HG03139 (cell line): ENCODE measurements around the gene DNAJC6.

Source experiments
- ATAC-seq: cut with Tn5 transposase; IDR thresholded peaks from one replicate; pipeline ENCODE4 v1.9.1; 2021; ENCODE audit not compliant: unreplicated experiment

Gene DNAJC6

DNA sequence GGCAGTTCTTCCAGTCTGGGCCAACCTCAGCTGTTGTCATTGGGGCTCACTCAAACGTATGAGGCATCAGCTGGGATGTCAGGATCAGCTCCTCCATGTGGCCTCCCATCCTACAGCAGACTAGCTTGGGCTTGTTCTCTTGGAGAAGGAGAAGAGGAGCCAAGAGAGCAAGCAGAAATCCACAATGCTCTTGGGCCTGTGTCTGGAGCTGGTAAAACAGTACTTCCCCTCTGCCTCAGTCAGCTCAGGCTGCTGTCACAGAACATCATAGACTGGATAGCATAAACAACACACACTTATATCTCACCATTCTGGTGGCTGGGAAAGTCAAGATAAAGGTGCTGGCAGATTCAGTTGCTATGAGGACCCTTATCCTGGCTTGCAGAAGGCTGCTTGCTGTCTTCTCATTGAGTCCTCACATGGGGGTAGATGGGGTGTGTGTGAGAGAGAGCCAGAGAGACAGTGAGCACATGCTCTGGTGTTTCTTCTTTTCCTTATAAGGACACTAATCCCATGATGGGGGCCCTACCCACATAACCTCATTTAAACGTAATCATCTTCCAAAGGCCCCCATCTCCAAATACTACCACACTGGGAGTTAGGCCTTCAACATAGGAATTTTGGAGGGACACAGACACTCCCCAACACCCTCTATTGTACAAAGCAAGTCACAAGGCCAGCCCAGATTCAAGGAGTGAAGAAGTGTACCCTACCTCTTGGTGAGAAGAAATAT lies 16.3 kb upstream of the DNAJC6 start:
- ATAC-seq: no peak

DNA sequence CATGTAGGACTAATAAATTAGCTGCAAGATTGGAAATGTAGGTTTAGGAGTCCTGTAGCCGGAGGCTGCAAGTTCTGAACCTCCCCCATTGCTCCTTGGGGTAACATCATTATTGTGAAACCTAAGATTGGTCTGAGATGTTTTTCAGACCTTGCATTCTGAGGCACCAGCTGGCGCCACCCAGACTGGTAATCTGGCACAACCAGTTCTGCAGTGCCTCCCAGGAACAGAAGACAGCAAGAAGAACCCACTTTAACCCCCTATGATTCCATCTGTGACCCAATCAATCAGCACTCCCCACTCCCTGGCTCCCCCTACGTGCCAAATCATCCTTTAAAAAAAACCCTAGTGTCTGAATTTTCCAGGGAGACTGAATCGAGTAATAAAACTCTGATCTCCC lies 11.6 kb upstream of the DNAJC6 start:
- ATAC-seq: no peak

DNA sequence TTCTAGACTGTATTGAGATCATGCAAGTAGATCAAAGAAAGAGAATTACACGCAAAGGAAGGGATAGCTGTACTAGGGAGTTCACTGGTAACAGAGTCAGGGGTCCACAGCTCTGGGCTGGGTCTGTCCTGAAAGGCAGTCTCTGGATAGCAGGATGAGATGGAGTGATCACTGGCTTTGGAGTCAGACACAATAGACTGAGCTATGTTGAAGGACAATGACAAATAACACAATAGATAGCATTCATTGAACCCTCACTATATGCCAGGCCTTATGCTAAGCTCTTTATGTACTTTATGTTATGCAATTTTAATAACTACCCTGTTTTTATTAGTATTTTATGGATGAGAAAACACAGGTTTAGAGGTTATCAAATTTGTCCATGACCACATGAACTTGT lies 10.0 kb upstream of the DNAJC6 start:
- ATAC-seq: no peak

- ATAC-seq: no peak
Observed at GRCh38 chr1:65308781-65309303, 501 bp upstream of the DNAJC6 start.

DNA sequence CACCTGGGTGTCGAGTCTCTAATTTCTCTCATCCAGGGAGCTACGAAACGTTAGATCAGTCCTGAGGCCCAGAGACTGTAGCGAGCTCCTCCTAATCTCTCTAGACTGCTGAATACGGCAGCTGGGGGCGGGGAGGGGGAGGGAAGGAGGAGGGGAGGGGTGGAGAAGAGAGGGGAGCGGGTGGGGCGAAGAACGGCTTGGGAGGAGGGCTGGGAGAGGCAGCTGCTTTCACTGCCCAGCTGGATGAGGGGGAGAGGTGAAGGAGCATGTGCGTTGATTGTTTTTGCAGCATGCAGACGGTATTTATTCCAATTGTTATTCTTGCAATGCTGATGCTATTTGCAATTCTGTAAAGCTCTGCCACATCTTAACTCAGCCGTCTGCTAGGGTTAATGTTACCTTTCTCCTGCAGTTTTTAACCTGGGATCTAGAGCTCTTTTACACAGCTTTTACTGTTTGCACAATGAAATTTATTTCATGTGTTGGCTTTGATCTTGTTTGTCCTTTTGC lies 790 bp downstream of the DNAJC6 start:
- ATAC-seq: no peak

DNA sequence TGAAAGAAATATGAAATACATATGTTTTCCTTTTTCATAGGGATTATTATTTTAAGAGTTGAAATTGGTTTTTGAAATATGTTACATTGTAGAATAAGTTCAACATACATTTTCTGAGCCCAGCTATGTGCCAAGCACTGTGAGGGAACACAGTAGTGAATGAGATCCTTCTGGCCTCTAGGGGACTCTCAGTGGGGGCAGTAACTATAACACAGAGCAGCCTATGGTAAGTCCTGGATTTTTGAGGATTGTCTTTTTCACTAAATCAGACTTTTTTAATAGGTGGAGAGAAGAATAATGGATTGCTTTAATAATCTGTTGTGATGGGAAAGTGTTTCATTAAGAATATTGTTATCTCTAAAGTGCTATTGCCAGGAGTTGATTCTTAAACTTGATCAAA lies 2.4 kb downstream of the DNAJC6 start:
- no peak for ATAC-seq

- ATAC-seq: no peak
Observed at GRCh38 chr1:65316233-65316632, 6.9 kb downstream of the DNAJC6 start.

DNA sequence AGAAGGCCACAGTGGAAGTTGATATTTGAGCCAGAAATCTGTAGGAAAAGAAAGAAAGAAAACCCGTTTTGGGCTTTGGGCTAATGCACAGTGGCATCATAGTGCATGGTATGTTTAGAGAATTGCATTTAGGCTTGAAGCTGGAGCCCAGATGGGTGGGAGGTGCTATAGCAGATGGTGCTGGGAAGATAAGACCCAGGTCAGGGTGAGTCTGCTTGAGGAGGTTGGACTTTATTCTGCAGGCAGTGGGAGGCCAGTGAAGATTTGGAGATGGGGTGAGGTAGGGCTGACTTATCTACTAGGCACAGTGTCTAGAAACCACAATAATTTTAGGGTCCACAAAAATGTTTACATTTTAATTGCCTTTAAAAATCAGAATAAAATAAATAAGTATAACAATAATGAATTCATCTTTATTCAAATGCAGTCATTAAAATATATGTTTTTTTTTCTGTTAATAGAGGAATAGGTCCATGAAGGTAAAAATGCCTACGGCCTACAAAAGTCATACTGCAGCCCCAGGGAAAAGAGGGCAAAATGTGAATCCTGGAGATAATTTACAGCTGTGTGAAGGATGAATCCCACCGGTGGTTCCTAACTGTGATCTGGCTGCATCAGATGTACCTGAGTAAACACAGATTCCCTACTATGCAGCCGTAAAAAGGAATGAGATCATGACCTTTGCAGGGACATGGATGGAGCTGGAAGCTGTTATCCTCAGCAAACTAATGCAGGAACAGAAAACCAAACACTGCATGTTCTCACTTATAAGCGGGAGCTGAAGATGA lies 8.7 kb downstream of the DNAJC6 start:
- ATAC-seq: no peak

DNA sequence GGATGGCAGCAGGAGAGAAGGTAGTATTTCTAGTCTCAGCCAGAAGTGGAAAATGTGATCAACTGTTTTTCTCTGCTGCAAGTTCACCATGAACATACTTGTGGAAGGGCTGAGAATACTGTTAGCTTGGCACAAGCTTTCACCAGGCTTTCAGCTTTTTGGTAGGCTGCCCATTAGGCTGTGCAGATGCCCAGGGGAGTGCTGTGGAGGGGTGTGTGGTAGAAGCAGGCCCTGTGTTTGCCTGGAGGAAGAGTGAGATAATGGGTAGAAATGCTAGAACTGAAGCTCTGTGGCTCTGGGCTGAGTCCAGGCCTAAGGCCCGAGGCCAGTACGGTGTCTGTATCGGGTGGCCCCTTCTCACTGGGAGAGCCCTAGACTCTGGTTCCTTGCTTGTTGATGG lies 9.8 kb downstream of the DNAJC6 start:
- ATAC-seq: no peak

DNA sequence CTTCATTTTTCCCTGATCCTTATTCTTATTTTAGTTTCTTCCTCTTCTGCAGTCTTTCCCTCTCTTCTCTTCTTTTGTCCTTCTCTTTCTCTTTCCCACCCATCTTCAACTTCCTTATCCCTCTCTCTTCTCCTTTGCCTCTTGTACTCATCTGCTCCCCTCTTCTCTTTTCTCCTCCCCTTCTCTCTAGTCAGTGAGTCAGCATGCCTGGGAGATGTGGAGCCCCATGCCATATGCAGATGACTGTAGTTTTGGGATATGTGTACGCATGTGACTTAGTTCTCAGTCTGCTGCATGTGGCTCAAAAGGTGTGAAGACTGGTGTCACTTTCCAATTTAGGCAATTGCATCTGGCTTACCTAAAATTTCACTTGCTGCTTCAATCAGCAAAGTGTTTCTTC lies 10.4 kb downstream of the DNAJC6 start:
- ATAC-seq: no peak

GRCh38 chr1:65321879-65322278 lies 12.5 kb downstream of the DNAJC6 start:
- ATAC-seq: no peak

- no peak for ATAC-seq
Observed at GRCh38 chr1:65323246-65323645, 13.9 kb downstream of the DNAJC6 start.

GRCh38 chr1:65330021-65330420 lies 20.7 kb downstream of the DNAJC6 start:
- ATAC-seq: no peak

- ATAC-seq: no peak
Observed at GRCh38 chr1:65330822-65331221, 21.5 kb downstream of the DNAJC6 start.

- ATAC-seq: no peak
Observed at GRCh38 chr1:65332821-65333220, 23.5 kb downstream of the DNAJC6 start.

DNA sequence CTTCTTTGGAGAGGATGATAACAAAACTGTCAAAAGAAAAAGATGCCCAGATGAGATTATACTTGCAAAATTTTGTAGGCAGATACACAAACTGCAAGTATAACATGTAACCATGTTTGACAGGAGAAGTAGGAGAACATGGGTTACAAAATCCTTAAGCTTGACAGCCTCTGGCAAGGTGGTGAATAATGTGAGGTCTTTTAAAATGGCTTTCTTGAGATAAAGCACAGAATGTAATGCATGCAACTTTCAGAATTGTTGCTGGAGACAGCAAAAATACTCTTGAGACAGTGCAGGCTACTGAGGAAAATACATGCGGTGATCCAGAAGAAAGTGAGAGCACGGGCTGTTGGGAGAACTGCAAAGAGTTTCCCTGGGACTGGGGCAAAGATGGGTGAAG lies 24.7 kb downstream of the DNAJC6 start:
- no peak for ATAC-seq

GRCh38 chr1:65339866-65340468 lies 30.6 kb downstream of the DNAJC6 start:
- no peak for ATAC-seq

GRCh38 chr1:65341381-65341780 lies 32.0 kb downstream of the DNAJC6 start:
- no peak for ATAC-seq

GRCh38 chr1:65343286-65343685 lies 33.9 kb downstream of the DNAJC6 start:
- no peak for ATAC-seq

GRCh38 chr1:65344171-65344814 lies 35.0 kb downstream of the DNAJC6 start:
- no peak for ATAC-seq

GRCh38 chr1:65346190-65346589 lies 36.8 kb downstream of the DNAJC6 start:
- no peak for ATAC-seq
